Smooth muscle cell (in vitro differentiated cells): ENCODE measurements around the gene ADCY1. TPM values are rescaled to one million over a fixed set of nuclear protein-coding genes. Genes with fewer than 3 reads are reported as not detected.

ENCODE experiments used
- DNase-seq: peaks from one replicate; lab custom pipeline; 2025; ENCODE audit not compliant: unreplicated experiment; lab: John Stamatoyannopoulos, UW
- H2AFZ ChIP-seq: fragments of 200-600 bp; sonication (generic); 2 replicates; pipeline ENCODE4 v1.6.0; 2016; ENCODE audit warnings: antibody characterized with exemption, low read depth, mild to moderate bottlenecking
- H3F3A ChIP-seq: fragments of 200-600 bp; sonication (generic); 2 replicates; pipeline ENCODE4 v1.6.0; 2017; ENCODE audit warnings: antibody characterized with exemption, low read depth
- H3K27ac ChIP-seq: fragments of 200-600 bp; sonication (generic); 2 replicates; pipeline ENCODE4 v1.5.1; 2016; ENCODE audit warnings: low read depth, mild to moderate bottlenecking
- H3K27me3 ChIP-seq: fragments of 200-600 bp; sonication (generic); 2 replicates; pipeline ENCODE4 v1.6.1; 2016; ENCODE audit warnings: low read depth, mild to moderate bottlenecking
- H3K36me3 ChIP-seq: fragments of 200-600 bp; sonication (generic); 2 replicates; pipeline ENCODE4 v1.5.1; 2016; ENCODE audit warnings: low read depth
- H3K4me1 ChIP-seq: fragments of 200-600 bp; sonication (generic); 2 replicates; pipeline ENCODE4 v1.5.1; 2016; ENCODE audit warnings: low read depth
- H3K4me2 ChIP-seq: fragments of 200-600 bp; sonication (generic); 2 replicates; pipeline ENCODE4 v1.6.0; 2016; ENCODE audit warnings: mild to moderate bottlenecking
- H3K4me3 ChIP-seq: fragments of 200-600 bp; sonication (generic); 2 replicates; pipeline ENCODE4 v1.5.1; 2016; ENCODE audit warnings: mild to moderate bottlenecking
- H3K79me2 ChIP-seq: fragments of 200-600 bp; sonication (generic); 2 replicates; pipeline ENCODE4 v1.6.0; 2016; ENCODE audit warnings: low read depth, mild to moderate bottlenecking
- H3K9ac ChIP-seq: fragments of 200-600 bp; sonication (generic); 2 replicates; pipeline ENCODE4 v1.6.0; 2016; ENCODE audit warnings: low read depth
- H3K9me3 ChIP-seq: fragments of 200-600 bp; sonication (generic); replicated peaks from 2 replicates; pipeline ENCODE4 v1.5.1; 2016; ENCODE audit warnings: low read depth
- H4K20me1 ChIP-seq: fragments of 200-600 bp; sonication (generic); 2 replicates; pipeline ENCODE4 v1.6.0; 2016; ENCODE audit warnings: low read depth
- CTCF ChIP-seq: fragments of 200-600 bp; sonication (generic); IDR thresholded peaks from 2 replicates; pipeline ENCODE4 v1.5.1; 2017; ENCODE audit warnings: borderline replicate concordance, mild to moderate bottlenecking, antibody characterized with exemption; ENCODE audit not compliant: insufficient read depth, poor library complexity, severe bottlenecking
- WGBS: methylation state at CpG from one replicate; pipeline ENCODE4 v1.1.7; 2016; ENCODE audit warnings: low lambda C conversion rate; 5-methylcytosine and 5-hydroxymethylcytosine counted together
- polyA plus RNA-seq: library from polyadenylated mRNA; unstranded; fragments of >200 nt; fragmentation: Nextera tagmentation; extraction: Ambion mirVana; gene quantifications from 2 replicates; pipeline ENCODE4 v1.2.1, GENCODE V29; 2016
- total RNA-seq: library from RNA; depleted of rRNA; stranded (reverse); fragments of >200 nt; gene quantifications from 2 replicates; pipeline ENCODE4 v1.2.3, GENCODE V29; 2014

The ADCY1 gene
- total and polyA plus RNA-seq, 2 experiments from 2014 or later, result 0.22 TPM; not detected in 1

- DNase-seq, result no peak
- 96% methylated on average over 5 of the region's 5 CpGs for WGBS
- Histone ChIP-seq H3K4me2 (no peak overlapping the region), H3K36me3 (no peaks in the 10 kb centered on the region), H4K20me1 (no peaks in the 10 kb centered on the region), H3K9ac (no peak overlapping the region), H3K4me3 (no peak overlapping the region), H2AFZ (no peak overlapping the region), H3K79me2 (no peaks in the 10 kb centered on the region), H3K4me1 (no peaks in the 10 kb centered on the region), H3F3A (no peaks in the 10 kb centered on the region), H3K9me3 (no peaks in the 10 kb centered on the region), H3K27me3 (peaks cover 4% of the 10 kb centered on the region), H3K27ac (no peak overlapping the region)
- no peak for TF ChIP-seq CTCF
Measured at GRCh38 chr7:45702751-45703150, 128.6 kb downstream of the ADCY1 start.

- no peak overlapping the region for H3K27ac ChIP-seq
- H3K4me3 ChIP-seq, result no peak overlapping the region
- no peak for DNase-seq
- H3K27me3 ChIP-seq, result peaks cover 4% of the 10 kb centered on the region
- 92% methylated on average over 20 of the region's 20 CpGs for WGBS
- no peaks in the 10 kb centered on the region for H3K9me3 ChIP-seq
- no peaks in the 10 kb centered on the region for H3K79me2 ChIP-seq
- H3K4me2 ChIP-seq, result no peak overlapping the region
- no peaks in the 10 kb centered on the region for H3K36me3 ChIP-seq
- no peaks in the 10 kb centered on the region for H4K20me1 ChIP-seq
- no peak overlapping the region for H3K9ac ChIP-seq
- no peak overlapping the region for H2AFZ ChIP-seq
- no peak for TF ChIP-seq CTCF
- H3F3A ChIP-seq, result no peaks in the 10 kb centered on the region
- H3K4me1 ChIP-seq, result no peaks in the 10 kb centered on the region
Measured at GRCh38 chr7:45703373-45703821, 129.2 kb downstream of the ADCY1 start.

- Histone ChIP-seq H3K4me2 (no peak overlapping the region), H3K27ac (no peak overlapping the region), H3K27me3 (peaks cover 4% of the 10 kb centered on the region), H3K36me3 (no peaks in the 10 kb centered on the region), H3K4me1 (no peaks in the 10 kb centered on the region), H2AFZ (no peak overlapping the region), H4K20me1 (no peaks in the 10 kb centered on the region), H3K4me3 (no peak overlapping the region), H3K9me3 (no peaks in the 10 kb centered on the region), H3K79me2 (no peaks in the 10 kb centered on the region), H3K9ac (no peak overlapping the region), H3F3A (no peaks in the 10 kb centered on the region)
- DNase-seq, result no peak
- no peak for TF ChIP-seq CTCF
- 96% methylated on average over 13 of the region's 13 CpGs for WGBS
Measured at GRCh38 chr7:45703911-45704682, 129.9 kb downstream of the ADCY1 start.

GRCh38 chr7:45704683-45705016 lies 130.5 kb downstream of the ADCY1 start:
- H3K79me2 ChIP-seq, result no peaks in the 10 kb centered on the region
- no peaks in the 10 kb centered on the region for H3K4me1 ChIP-seq
- H3K4me2 ChIP-seq, result no peak overlapping the region
- H3F3A ChIP-seq, result no peaks in the 10 kb centered on the region
- H4K20me1 ChIP-seq, result no peaks in the 10 kb centered on the region
- no peaks in the 10 kb centered on the region for H3K9me3 ChIP-seq
- no peak for DNase-seq
- 75% methylated on average over 2 of the region's 3 CpGs for WGBS
- H3K27me3 ChIP-seq, result peaks cover 4% of the 10 kb centered on the region
- no peak for TF ChIP-seq CTCF
- no peak overlapping the region for H3K4me3 ChIP-seq
- no peak overlapping the region for H2AFZ ChIP-seq
- no peaks in the 10 kb centered on the region for H3K36me3 ChIP-seq
- no peak overlapping the region for H3K27ac ChIP-seq
- no peak overlapping the region for H3K9ac ChIP-seq
